ENCODE measurements around the gene KCNK6. TPM values are rescaled to one million over a fixed set of nuclear protein-coding genes. Genes with fewer than 3 reads are reported as not detected.
A peak's percentile ranks its signal among the peaks of the same experiment; 100 is the strongest.

KCNK6 gene
- polyA plus RNA-seq: 3.6 TPM

GRCh38 chr19:38319421-38320258 lies at the start of gene KCNK6:
Gene KCNK6 (plus strand): TSS chr19:38319845. CDS start chr19:38319951, 106 bp downstream.
- peaks cover 2% of the 10 kb centered on the region for H3K36me3 Mint-ChIP-seq
- no peaks in the 10 kb centered on the region for H3K27me3 Mint-ChIP-seq
- peaks cover 7 to 27% (median 21%) of the 10 kb centered on the region in 3 donors for H3K4me1 Mint-ChIP-seq
- H3K27ac Mint-ChIP-seq: peak within 1 kb of the TSS in 2 of 3 donors; percentile 68 to 89
- H3K9me3 Mint-ChIP-seq: no peaks in the 10 kb centered on the region
- peak within 1 kb of the TSS; percentile 76 to 94 (median 88) for H3K4me3 Mint-ChIP-seq

DNA sequence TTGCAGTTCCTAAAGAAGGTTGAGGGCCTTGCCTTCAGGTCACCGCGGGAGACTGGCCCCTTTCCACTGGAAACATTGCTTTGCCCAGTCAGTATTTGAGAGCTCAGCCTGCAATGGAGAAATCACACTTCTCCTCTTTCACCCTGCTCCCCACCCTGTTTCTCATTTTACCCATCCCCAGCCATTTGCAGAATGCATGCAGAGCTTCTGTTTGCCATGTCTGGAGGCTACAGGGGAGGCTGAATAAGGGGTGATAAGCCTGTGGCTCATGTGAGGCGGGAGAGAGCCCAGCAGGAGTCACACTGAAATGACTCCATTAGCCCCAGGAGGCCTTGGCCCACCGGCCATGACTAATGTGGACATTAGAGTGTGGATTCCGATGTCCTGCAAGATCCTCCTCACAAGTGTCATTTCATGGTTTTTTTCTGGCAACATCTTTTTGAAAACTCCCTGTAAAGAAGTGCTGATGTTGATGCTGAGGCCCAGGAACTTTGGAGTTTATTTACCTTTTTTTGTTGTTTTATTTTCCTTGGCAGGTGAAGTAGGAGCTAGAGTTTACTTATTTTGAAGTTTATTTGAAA lies 49.0 kb upstream of the KCNK6 start:
- no peak overlapping the region for H3K4me3 Mint-ChIP-seq
- peaks cover 7% of the 10 kb centered on the region for H3K36me3 Mint-ChIP-seq
- H3K9me3 Mint-ChIP-seq: no peaks in the 10 kb centered on the region
- no peak overlapping the region for H3K27ac Mint-ChIP-seq
- H3K4me1 Mint-ChIP-seq: peaks cover 8 to 18% (median 9%) of the 10 kb centered on the region in 3 donors
- no peaks in the 10 kb centered on the region for H3K27me3 Mint-ChIP-seq

DNA sequence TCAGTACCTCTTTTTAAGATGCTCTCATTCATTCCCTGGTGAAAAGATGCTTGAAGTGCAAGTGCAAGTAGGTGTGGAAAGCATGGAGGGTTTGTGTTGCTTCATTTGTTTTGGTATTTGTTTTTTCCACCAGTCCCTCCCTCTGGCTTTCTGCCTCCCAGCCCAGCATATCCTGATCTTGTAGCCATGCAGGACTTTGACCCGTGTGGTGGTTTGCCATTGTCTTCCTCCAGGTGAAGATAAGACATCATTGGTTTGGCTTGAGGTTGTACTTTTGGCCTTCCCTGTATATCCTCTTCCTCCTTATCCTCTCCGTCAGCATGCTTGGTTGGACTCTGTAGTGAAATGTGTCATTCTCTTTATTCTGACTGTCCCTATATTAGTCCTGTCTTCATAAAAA lies 46.1 kb upstream of the KCNK6 start:
- Mint-ChIP-seq H3K9me3 (no peaks in the 10 kb centered on the region), H3K27ac (no peak overlapping the region), H3K27me3 (no peaks in the 10 kb centered on the region)

GRCh38 chr19:38274739-38275138 lies 44.9 kb upstream of the KCNK6 start:
- Mint-ChIP-seq H3K9me3 (no peaks in the 10 kb centered on the region), H3K36me3 (peaks cover 7% of the 10 kb centered on the region), H3K27ac (no peak overlapping the region), H3K4me1 (peaks cover 0 to 2% (median 0%) of the 10 kb centered on the region in 3 donors), H3K27me3 (no peaks in the 10 kb centered on the region), H3K4me3 (no peak overlapping the region)

More for the DNA sequence above, 46.1 kb upstream of the KCNK6 start:
- Mint-ChIP-seq H3K4me1 (peaks cover 0 to 2% (median 0%) of the 10 kb centered on the region in 3 donors), H3K4me3 (no peak overlapping the region), H3K36me3 (peaks cover 7% of the 10 kb centered on the region)

DNA sequence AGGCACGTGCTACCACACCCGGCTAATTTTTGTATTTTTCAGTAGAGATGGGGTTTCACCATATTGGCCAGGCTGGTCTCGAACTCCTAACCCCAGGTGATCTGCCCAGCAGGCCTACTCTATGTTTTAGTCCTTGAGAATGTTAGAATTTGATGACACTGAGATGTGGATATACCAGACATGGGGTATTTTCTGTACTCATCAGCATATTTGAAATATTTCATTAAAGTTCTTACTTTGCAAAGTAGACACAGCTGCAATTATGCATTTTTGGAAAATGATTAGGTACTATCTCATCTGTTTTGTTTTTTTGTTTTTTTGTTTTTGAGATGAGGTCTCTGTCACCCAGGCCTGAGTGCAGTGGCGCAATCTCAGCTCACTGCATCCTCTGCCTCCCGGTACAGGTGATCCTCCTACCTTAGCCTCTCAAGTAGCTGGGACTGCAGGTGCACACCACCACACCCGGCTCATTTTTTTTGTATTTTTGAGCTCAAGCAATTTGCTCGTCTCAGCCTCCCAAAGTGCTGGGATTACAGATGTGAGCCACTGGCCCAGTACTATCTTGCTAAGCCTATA lies 42.6 kb upstream of the KCNK6 start:
- peaks cover 5 to 9% (median 5%) of the 10 kb centered on the region in 3 donors for H3K4me1 Mint-ChIP-seq
- no peaks in the 10 kb centered on the region for H3K9me3 Mint-ChIP-seq
- peaks cover 5% of the 10 kb centered on the region for H3K36me3 Mint-ChIP-seq
- H3K4me3 Mint-ChIP-seq: no peak overlapping the region
- H3K27me3 Mint-ChIP-seq: no peaks in the 10 kb centered on the region
- no peak overlapping the region for H3K27ac Mint-ChIP-seq

GRCh38 chr19:38277549-38277948 lies 42.1 kb upstream of the KCNK6 start:
- peaks cover 6 to 14% (median 9%) of the 10 kb centered on the region in 3 donors for H3K4me1 Mint-ChIP-seq
- H3K4me3 Mint-ChIP-seq: no peak overlapping the region
- H3K9me3 Mint-ChIP-seq: no peaks in the 10 kb centered on the region
- H3K27ac Mint-ChIP-seq: no peak overlapping the region
- H3K36me3 Mint-ChIP-seq: peaks cover 5% of the 10 kb centered on the region
- H3K27me3 Mint-ChIP-seq: no peaks in the 10 kb centered on the region

DNA sequence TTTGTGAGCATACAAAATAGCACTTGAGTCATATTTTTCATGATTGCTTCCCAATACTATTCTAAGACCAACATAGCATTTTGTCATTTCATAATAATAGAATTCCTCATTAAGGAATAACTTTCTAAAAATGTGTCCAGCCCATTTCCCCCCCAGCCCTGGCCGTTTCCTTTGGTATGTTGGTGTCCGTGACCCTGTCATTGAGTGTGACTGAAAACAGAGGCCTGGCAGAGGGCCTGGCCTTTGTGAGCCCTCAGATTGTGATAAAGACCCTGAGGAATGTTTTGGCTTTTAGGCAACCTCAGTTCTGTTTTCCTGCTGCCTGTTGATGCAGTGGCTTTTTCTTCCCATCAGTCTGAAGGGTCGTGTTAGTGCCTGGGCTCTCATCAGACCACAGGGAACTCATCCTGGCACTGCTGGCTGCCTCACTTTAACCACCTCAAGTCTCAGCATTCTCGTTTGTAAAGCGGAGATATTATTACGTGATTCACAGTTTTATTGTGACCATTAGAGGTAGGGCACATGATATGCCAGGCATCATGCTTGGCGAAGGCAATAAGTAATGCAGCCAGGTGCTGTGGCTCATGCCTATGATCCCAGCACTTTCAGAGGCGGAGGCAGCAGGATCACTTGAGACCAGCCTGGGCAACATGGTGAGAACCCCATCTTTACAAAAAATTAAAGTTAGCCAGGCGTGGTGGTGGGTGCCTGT lies 41.5 kb upstream of the KCNK6 start:
- Mint-ChIP-seq H3K4me1 (peaks cover 6 to 15% (median 10%) of the 10 kb centered on the region in 3 donors), H3K27me3 (no peaks in the 10 kb centered on the region), H3K4me3 (no peak overlapping the region), H3K36me3 (peaks cover 5% of the 10 kb centered on the region), H3K9me3 (no peaks in the 10 kb centered on the region), H3K27ac (no peak overlapping the region)

DNA sequence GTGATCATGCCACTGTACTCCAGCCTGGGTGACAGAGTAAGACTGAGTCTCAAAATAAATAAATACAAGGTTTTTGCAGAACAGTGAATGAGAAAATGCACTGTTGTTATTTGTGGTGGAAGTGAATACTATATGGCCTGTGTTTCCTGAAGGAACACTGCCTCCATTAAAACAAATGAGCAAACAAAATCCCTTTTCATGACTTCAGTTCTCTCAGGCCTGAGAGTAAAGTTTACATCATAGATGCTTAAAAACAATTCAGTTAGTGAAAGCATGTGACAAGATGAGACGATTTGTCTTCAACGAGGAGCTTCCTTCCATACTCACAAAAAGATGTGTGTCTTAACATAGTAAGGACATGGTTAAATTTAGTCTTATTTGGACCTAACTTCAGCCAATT lies 40.9 kb upstream of the KCNK6 start:
- peaks cover 6 to 13% (median 10%) of the 10 kb centered on the region in 3 donors for H3K4me1 Mint-ChIP-seq
- H3K36me3 Mint-ChIP-seq: peaks cover 5% of the 10 kb centered on the region
- no peak overlapping the region for H3K27ac Mint-ChIP-seq
- no peaks in the 10 kb centered on the region for H3K9me3 Mint-ChIP-seq
- no peaks in the 10 kb centered on the region for H3K27me3 Mint-ChIP-seq
- H3K4me3 Mint-ChIP-seq: no peak overlapping the region

GRCh38 chr19:38280030-38280921 lies 39.4 kb upstream of the KCNK6 start:
- Mint-ChIP-seq H3K27ac (peak overlapping the region in 1 of 3 donors; percentile 77), H3K4me1 (peaks cover 12 to 17% (median 14%) of the 10 kb centered on the region in 3 donors), H3K36me3 (peaks cover 6% of the 10 kb centered on the region), H3K9me3 (no peaks in the 10 kb centered on the region), H3K4me3 (no peak overlapping the region), H3K27me3 (no peaks in the 10 kb centered on the region)

GRCh38 chr19:38281811-38282566 lies 37.7 kb upstream of the KCNK6 start:
- H3K4me3 Mint-ChIP-seq: no peak overlapping the region
- no peaks in the 10 kb centered on the region for H3K9me3 Mint-ChIP-seq
- peaks cover 12 to 17% (median 14%) of the 10 kb centered on the region in 3 donors for H3K4me1 Mint-ChIP-seq
- H3K27ac Mint-ChIP-seq: peak overlapping the region in 2 of 3 donors; percentile 18
- H3K36me3 Mint-ChIP-seq: peaks cover 10% of the 10 kb centered on the region
- H3K27me3 Mint-ChIP-seq: no peaks in the 10 kb centered on the region

DNA sequence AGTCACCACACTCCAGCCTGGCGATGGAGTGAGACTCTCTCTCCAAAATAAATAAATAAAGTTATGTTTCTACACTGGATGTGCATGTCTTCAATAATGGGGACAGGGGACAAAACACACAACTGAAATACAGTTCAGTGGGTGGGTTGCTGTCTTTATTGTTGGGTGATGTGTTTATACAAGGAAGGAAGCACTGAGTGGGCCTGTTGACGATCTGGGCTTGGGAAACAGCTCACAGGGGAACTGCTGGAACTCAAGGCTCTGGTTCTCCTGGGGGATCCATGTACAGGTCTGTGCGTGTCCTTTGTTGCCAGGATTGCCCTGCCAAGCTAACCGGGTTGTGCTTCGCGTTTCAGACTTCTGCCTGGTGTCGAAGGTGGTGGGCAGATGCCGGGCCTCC lies 36.4 kb upstream of the KCNK6 start:
- Mint-ChIP-seq H3K4me1 (peaks cover 12 to 17% (median 14%) of the 10 kb centered on the region in 3 donors), H3K27ac (peak overlapping the region in 1 of 3 donors; percentile 31), H3K9me3 (no peaks in the 10 kb centered on the region), H3K27me3 (no peaks in the 10 kb centered on the region), H3K36me3 (peaks cover 10% of the 10 kb centered on the region), H3K4me3 (no peak overlapping the region)

GRCh38 chr19:38284422-38284821 lies 35.2 kb upstream of the KCNK6 start:
- H3K36me3 Mint-ChIP-seq: peaks cover 10% of the 10 kb centered on the region
- H3K4me1 Mint-ChIP-seq: peaks cover 12 to 17% (median 14%) of the 10 kb centered on the region in 3 donors
- no peaks in the 10 kb centered on the region for H3K9me3 Mint-ChIP-seq
- H3K4me3 Mint-ChIP-seq: peak overlapping the region in 1 of 4 donors; percentile 65
- H3K27me3 Mint-ChIP-seq: no peaks in the 10 kb centered on the region
- H3K27ac Mint-ChIP-seq: peak overlapping the region in 2 of 3 donors; percentile 27 to 48

DNA sequence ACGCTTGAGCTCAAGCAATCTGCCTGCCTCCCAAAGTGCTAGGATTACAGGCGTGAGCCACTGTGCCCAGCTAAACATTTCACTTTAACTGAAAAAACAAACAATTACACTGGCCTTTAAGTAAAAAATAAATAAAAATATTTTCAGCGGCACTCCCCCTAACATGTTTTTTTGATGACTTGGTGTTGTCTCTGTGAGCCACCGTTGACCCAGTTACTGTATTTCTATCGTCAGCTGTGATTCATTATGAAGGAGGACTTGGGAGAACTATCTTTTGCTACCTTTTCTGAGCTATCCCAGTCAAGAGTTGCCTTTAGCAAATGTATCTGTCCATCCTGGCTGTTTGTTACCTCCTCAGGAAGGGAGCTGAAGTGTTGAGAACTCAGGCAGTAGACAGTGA lies 34.1 kb upstream of the KCNK6 start:
- peaks cover 11% of the 10 kb centered on the region for H3K36me3 Mint-ChIP-seq
- H3K27ac Mint-ChIP-seq: peak overlapping the region in 1 of 3 donors; percentile 53
- no peaks in the 10 kb centered on the region for H3K27me3 Mint-ChIP-seq
- H3K4me3 Mint-ChIP-seq: no peak overlapping the region
- peaks cover 12 to 14% (median 14%) of the 10 kb centered on the region in 3 donors for H3K4me1 Mint-ChIP-seq
- H3K9me3 Mint-ChIP-seq: no peaks in the 10 kb centered on the region
